GM19395 (cell line): ENCODE measurements around the gene RIT1.
A peak's percentile ranks its signal among the peaks of the same experiment; 100 is the strongest.

ENCODE experiments used
- ATAC-seq: cut with Tn5 transposase; IDR thresholded peaks from one replicate; pipeline ENCODE4 v1.9.1; 2021; ENCODE audit warnings: mild to moderate bottlenecking, moderate library complexity; ENCODE audit not compliant: unreplicated experiment

The RIT1 gene

GRCh38 chr1:155859234-155859829 is 51.8 kb downstream of the RIT1 start, which contains the start of gene SYT11:
Gene SYT11, plus strand, starts transcription at chr1:155859567. Its CDS starts 195 bp downstream, at chr1:155859762.
- peak; percentile 59 for ATAC-seq

- peak; percentile 18 for ATAC-seq
Measured at GRCh38 chr1:155858800-155859233, 52.3 kb downstream of the RIT1 start.

- peak; percentile 45 for ATAC-seq
Measured at GRCh38 chr1:155856975-155857930, 53.9 kb downstream of the RIT1 start, which contains the start of gene GON4L. Gene GON4L, minus strand, starts transcription at chr1:155857214. Its CDS starts 3,434 bp downstream, at chr1:155853780.

GRCh38 chr1:155856257-155856974 is 54.7 kb downstream of the RIT1 start:
- ATAC-seq = no peak

GRCh38 chr1:155850345-155850744 is 60.8 kb downstream of the RIT1 start:
- no peak for ATAC-seq

- ATAC-seq = no peak
Measured at GRCh38 chr1:155847823-155848529, 63.2 kb downstream of the RIT1 start.
